GM19351 (cell line): ENCODE results near the gene KCTD10.
"Not testable (repeated sequence)": the region's sequence is repeated elsewhere in the genome, so short reads cannot be mapped to it uniquely, and the experiment has no call there.

Source experiments
- ATAC-seq: cut with Tn5 transposase; IDR thresholded peaks from one replicate; pipeline ENCODE4 v1.9.1; 2021; ENCODE audit warnings: mild to moderate bottlenecking, moderate library complexity; ENCODE audit not compliant: unreplicated experiment

The KCTD10 gene

DNA sequence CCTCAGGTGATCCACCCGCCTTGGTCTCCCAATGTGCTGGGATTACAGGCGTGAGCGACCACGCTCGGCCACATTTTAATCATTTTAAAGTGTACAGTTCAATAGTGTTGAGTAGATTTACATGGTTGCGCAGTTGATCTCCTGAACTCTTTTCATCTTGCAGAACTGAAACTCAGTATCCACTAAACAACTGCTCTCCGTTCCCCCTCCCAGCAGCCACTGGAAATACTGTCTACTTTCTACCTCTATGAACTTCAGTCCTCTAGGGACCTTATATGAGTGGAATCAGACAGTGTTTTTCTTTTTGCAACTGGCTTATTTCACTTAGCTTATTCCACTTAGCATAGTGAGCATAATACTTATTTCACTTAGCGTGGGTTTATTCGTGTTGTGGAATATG, 53.7 kb downstream of the KCTD10 start:
- no peak for ATAC-seq

DNA sequence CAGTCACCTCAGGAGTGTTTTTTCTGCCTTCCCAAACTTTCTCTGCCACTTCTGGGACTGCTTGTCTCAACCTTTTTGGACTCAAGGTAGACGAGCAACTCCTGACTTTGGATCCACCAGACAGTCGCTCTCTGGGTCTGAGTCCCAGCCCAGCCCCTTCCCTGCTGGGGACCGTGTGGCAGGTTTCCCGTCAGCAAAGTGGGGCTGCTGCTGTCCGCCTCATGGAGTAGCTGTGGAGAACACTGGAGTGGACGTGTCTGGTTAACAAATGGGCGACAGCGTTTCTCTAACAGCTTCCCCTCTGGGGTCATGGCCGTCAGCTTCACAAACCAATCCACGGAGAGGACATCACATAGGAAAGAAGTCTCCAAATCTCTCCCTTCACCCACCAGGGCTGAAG, 54.8 kb downstream of the KCTD10 start:
- no peak for ATAC-seq

- no peak for ATAC-seq
Observed at GRCh38 chr12:109421355-109422087, 55.6 kb downstream of the KCTD10 start.

GRCh38 chr12:109418848-109419480, 58.1 kb downstream of the KCTD10 start:
- no peak for ATAC-seq

- ATAC-seq: not testable (repeated sequence)
Observed at GRCh38 chr12:109406147-109406546, 71.0 kb downstream of the KCTD10 start.

GRCh38 chr12:109404841-109405240, 72.3 kb downstream of the KCTD10 start:
- ATAC-seq: not testable (repeated sequence)
